SK-MEL-5 (cell line): Measurements from ENCODE around the gene LCE3C. TPM values are rescaled to one million over a fixed set of nuclear protein-coding genes. Genes with fewer than 3 reads are reported as not detected.
"Not testable (repeated sequence)": the region's sequence is repeated elsewhere in the genome, so short reads cannot be mapped to it uniquely, and the experiment has no call there.

Experiments used
- DNase-seq: peaks from one replicate; pipeline ENCODE4 v3.0.0-alpha.2; 2016; ENCODE audit warnings: low read depth, low spot score
- in situ Hi-C: cut with HindIII; loops from 2 replicates; pipeline ENCODE4 v1.10.0; 2016; ENCODE audit warnings: low sequenced_read_pairs, high pct_unique_total_duplicates, low pct_unique_long_range_greater_than_20kb
- polyA plus RNA-seq, 2 experiments: library from polyadenylated mRNA; depleted of rRNA; stranded (reverse); fragments of >200 nt; gene quantifications; 2 replicates each; pipeline ENCODE4 v1.2.3, GENCODE V29; 2015
- total RNA-seq: library from RNA; depleted of rRNA; stranded (reverse); fragments of >200 nt; shearing (Covaris generic); gene quantifications from 2 replicates; pipeline ENCODE4 v1.2.3, GENCODE V29; 2014; rRNA removed

The LCE3C gene
- total RNA-seq, result not detected in 2 replicates
- not detected in 2 replicates for polyA plus RNA-seq (2015; cell fraction: cytosol; rRNA removed)
- not detected in 2 replicates for polyA plus RNA-seq (2015; cell fraction: nucleus; rRNA removed)

GRCh38 chr1:152599934-152600333 lies at the start of gene LCE3C:
LCE3C (plus strand) TSS chr1:152600234; CDS start chr1:152600732, 498 bp downstream.
- in situ Hi-C loops, result no loop called here
- DNase-seq, result no peak

GRCh38 chr1:152565115-152565514 lies 34.9 kb upstream of the LCE3C start:
- in situ Hi-C loops, result no loop called here
- no peak for DNase-seq

GRCh38 chr1:152565535-152566215 lies 34.4 kb upstream of the LCE3C start:
- in situ Hi-C loops, result no loop called here
- DNase-seq, result no peak

- in situ Hi-C loops, result no loop called here
- DNase-seq, result peak; percentile 0
Measured at GRCh38 chr1:152566681-152567080, 33.4 kb upstream of the LCE3C start, which contains the start of gene LCE3E. LCE3E (minus strand) TSS chr1:152566780; CDS start chr1:152566208, 572 bp downstream.

- peak; percentile 0 for DNase-seq
- in situ Hi-C loops, result no loop called here
Measured at GRCh38 chr1:152577168-152577567, 22.9 kb upstream of the LCE3C start.

GRCh38 chr1:152579526-152579925 lies 20.5 kb upstream of the LCE3C start:
- DNase-seq, in situ Hi-C loops: not testable (repeated sequence)

- in situ Hi-C loops, result no loop called here
- peak; percentile 0 for DNase-seq
Measured at GRCh38 chr1:152580433-152580832, 19.6 kb upstream of the LCE3C start, which contains the start of gene LCE3D. LCE3D (minus strand) TSS chr1:152580516; CDS start chr1:152579936, 580 bp downstream.

GRCh38 chr1:152582647-152583046 lies 17.4 kb upstream of the LCE3C start:
- peak; percentile 0 for DNase-seq
- in situ Hi-C loops, result no loop called here

GRCh38 chr1:152585586-152585985 lies 14.4 kb upstream of the LCE3C start:
- in situ Hi-C loops, result no loop called here
- no peak for DNase-seq

- in situ Hi-C loops, result no loop called here
- DNase-seq, result no peak
Measured at GRCh38 chr1:152596986-152597385, 3.0 kb upstream of the LCE3C start.

- DNase-seq, result no peak
- in situ Hi-C loops, result no loop called here
Measured at GRCh38 chr1:152613511-152613910, 13.5 kb downstream of the LCE3C start, which contains the start of gene LCE3B. LCE3B (plus strand) TSS chr1:152613811; CDS start chr1:152613811, 0 bp downstream.

- in situ Hi-C loops, result no loop called here
- DNase-seq, result no peak
Measured at GRCh38 chr1:152621993-152622392, 22.0 kb downstream of the LCE3C start.

- in situ Hi-C loops, result no loop called here
- no peak for DNase-seq
Measured at GRCh38 chr1:152622803-152623202, 22.8 kb downstream of the LCE3C start, which contains the start of gene LCE3A. LCE3A (minus strand) TSS chr1:152623103; CDS start chr1:152623103, 0 bp downstream.

- peak; percentile 40 for DNase-seq
- in situ Hi-C loops, result no loop called here
Measured at GRCh38 chr1:152623203-152623844, 23.3 kb downstream of the LCE3C start.

- no peak for DNase-seq
- in situ Hi-C loops, result no loop called here
Measured at GRCh38 chr1:152626744-152627143, 26.7 kb downstream of the LCE3C start.

- in situ Hi-C loops, result no loop called here
- no peak for DNase-seq
Measured at GRCh38 chr1:152630596-152630995, 30.6 kb downstream of the LCE3C start.

GRCh38 chr1:152640351-152640750 lies 40.3 kb downstream of the LCE3C start:
- in situ Hi-C loops, result no loop called here
- DNase-seq, result no peak

GRCh38 chr1:152643945-152644344 lies 43.9 kb downstream of the LCE3C start:
- DNase-seq, result no peak
- in situ Hi-C loops, result no loop called here
